ENCODE measurements around the gene PLCB3. TPM values are rescaled to one million over a fixed set of nuclear protein-coding genes. Genes with fewer than 3 reads are reported as not detected.

The PLCB3 gene
- total RNA-seq, 2 donors from 2014 or later, result 7.5 to 15.5 TPM

- Histone ChIP-seq H3K36me3 (peaks cover 11% of the 10 kb centered on the region), H3K27me3 (no peaks in the 10 kb centered on the region), H3K9me3 (no peaks in the 10 kb centered on the region), H3K4me1 (peaks cover 0 to 45% of the 10 kb centered on the region in 2 donors), H3K4me3 (peak overlapping the region; percentile 59 to 72), H3K27ac (peak overlapping the region; percentile 93 to 98)
- TF ChIP-seq CTCF (IDR thresholded peaks at IDR 0.05), result no peak
- peak; percentile 80 for DNase-seq (ENCODE audit: low spot score)
Observed at GRCh38 chr11:64268893-64269539, 17.7 kb downstream of the PLCB3 start.

- DNase-seq (ENCODE audit: low spot score), result peak; percentile 99
- Histone ChIP-seq H3K4me3 (peak overlapping the region; percentile 62 to 72), H3K27ac (peak overlapping the region; percentile 93 to 98), H3K9me3 (no peaks in the 10 kb centered on the region), H3K27me3 (no peaks in the 10 kb centered on the region), H3K36me3 (peaks cover 9% of the 10 kb centered on the region), H3K4me1 (peaks cover 0 to 45% of the 10 kb centered on the region in 2 donors)
- TF ChIP-seq CTCF (IDR thresholded peaks at IDR 0.05), result peak in 1 of 2 donors; percentile 55
Observed at GRCh38 chr11:64269540-64270220, 18.4 kb downstream of the PLCB3 start.

GRCh38 chr11:64275031-64275800, 23.9 kb downstream of the PLCB3 start:
- H3K9me3 ChIP-seq, result no peaks in the 10 kb centered on the region
- no peaks in the 10 kb centered on the region for H3K27me3 ChIP-seq
- H3K27ac ChIP-seq, result no peak overlapping the region
- no peak overlapping the region for H3K4me3 ChIP-seq
- no peak for DNase-seq (ENCODE audit: low spot score)
- H3K4me1 ChIP-seq, result peaks cover 0 to 18% of the 10 kb centered on the region in 2 donors
- H3K36me3 ChIP-seq, result peaks cover 23% of the 10 kb centered on the region
- no peak for TF ChIP-seq CTCF (IDR thresholded peaks at IDR 0.05)

DNA sequence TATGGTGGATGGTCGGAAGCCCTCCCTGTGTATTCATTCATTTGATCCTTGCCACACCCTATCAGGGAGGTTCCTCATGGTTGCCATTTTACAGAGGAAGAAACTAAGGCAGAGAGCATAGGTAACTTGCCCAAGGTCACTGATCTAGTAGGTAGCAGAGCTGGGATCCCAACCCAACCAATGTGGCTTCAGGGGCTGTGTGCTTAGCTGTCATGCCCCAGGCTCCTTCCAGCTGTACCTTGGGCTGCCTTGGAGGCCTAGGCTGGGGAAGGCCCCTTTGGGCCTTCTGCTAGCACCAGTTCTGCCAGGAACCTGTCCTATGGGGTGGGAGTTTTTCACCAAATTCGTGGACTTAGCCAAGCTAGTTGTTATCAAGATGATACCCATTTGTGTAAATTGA, 24.5 kb downstream of the PLCB3 start:
- H3K36me3 ChIP-seq, result peaks cover 23% of the 10 kb centered on the region
- no peak for DNase-seq (ENCODE audit: low spot score)
- no peaks in the 10 kb centered on the region for H3K9me3 ChIP-seq
- H3K27ac ChIP-seq, result no peak overlapping the region
- H3K27me3 ChIP-seq, result no peaks in the 10 kb centered on the region
- H3K4me3 ChIP-seq, result no peak overlapping the region
- peaks cover 0 to 22% of the 10 kb centered on the region in 2 donors for H3K4me1 ChIP-seq
- no peak for TF ChIP-seq CTCF (IDR thresholded peaks at IDR 0.05)

- TF ChIP-seq CTCF (IDR thresholded peaks at IDR 0.05), result no peak
- H3K27me3 ChIP-seq, result no peaks in the 10 kb centered on the region
- H3K27ac ChIP-seq, result no peak overlapping the region
- no peak overlapping the region for H3K4me3 ChIP-seq
- no peaks in the 10 kb centered on the region for H3K9me3 ChIP-seq
- H3K4me1 ChIP-seq, result peaks cover 0 to 26% of the 10 kb centered on the region in 2 donors
- peaks cover 26% of the 10 kb centered on the region for H3K36me3 ChIP-seq
- no peak for DNase-seq (ENCODE audit: low spot score)
Observed at GRCh38 chr11:64276653-64277431, 25.5 kb downstream of the PLCB3 start.

Data from right atrium auricular region (tissue), 2 donors.